GM12891 (cell line): ENCODE data around the gene EVA1A.

ENCODE experiments used
- DNase-seq: peaks from one replicate; pipeline ENCODE4 v3.0.0; 2011; ENCODE audit warnings: low spot score; ENCODE audit not compliant: insufficient read length
- FAIRE-seq: peaks from 2 replicates; lab custom pipeline; 2011; peaks lifted over from hg19 to GRCh38; lab: Jason Lieb, UNC
- PAX5 ChIP-seq: IDR thresholded peaks from 2 replicates; pipeline ENCODE4 v1.6.1; 2011; ENCODE audit warnings: low read length, moderate library complexity, mild to moderate bottlenecking; ENCODE audit not compliant: insufficient read depth, severe bottlenecking
- POLR2A ChIP-seq: IDR thresholded peaks from 2 replicates; pipeline ENCODE4 v1.6.1; 2011; ENCODE audit warnings: low read depth, low read length, control low read depth
- POLR2AphosphoS5 ChIP-seq: IDR thresholded peaks from 2 replicates; pipeline ENCODE4 v1.6.1; 2011; ENCODE audit warnings: low read depth, low read length, control low read depth
- POU2F2 ChIP-seq: IDR thresholded peaks from 2 replicates; pipeline ENCODE4 v1.6.1; 2011; ENCODE audit warnings: low read depth, mild to moderate bottlenecking, control low read depth, low read length, moderate library complexity
- SPI1 ChIP-seq: IDR thresholded peaks from 2 replicates; pipeline ENCODE4 v1.6.1; 2011; ENCODE audit warnings: low read depth, low read length, control low read depth
- TAF1 ChIP-seq: IDR thresholded peaks from 2 replicates; pipeline ENCODE4 v1.6.1; 2011; ENCODE audit warnings: low read depth, low read length, control low read depth

EVA1A gene

DNA sequence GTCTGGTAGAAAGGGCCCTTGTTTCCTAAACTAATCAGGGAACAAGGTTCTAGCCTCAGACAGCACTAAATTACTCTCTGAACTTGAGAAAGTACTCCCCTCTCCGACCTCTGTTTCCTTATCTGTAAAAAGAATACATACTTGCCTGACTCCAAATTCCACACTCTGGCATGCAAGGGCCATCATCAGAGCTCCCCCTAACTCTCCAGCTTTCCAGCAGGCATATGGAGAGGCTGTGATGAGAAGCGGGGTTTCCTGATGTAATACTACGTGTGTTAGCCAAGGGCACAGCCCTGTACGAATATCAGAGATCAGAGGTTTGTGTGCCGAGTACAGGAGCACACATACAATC is 1.8 kb upstream of the EVA1A start:
- TF ChIP-seq POLR2AphosphoS5 (no peak), PAX5 (no peak), SPI1 (no peak), POU2F2 (no peak)
- no peak for DNase-seq
- no peak for FAIRE-seq

DNA sequence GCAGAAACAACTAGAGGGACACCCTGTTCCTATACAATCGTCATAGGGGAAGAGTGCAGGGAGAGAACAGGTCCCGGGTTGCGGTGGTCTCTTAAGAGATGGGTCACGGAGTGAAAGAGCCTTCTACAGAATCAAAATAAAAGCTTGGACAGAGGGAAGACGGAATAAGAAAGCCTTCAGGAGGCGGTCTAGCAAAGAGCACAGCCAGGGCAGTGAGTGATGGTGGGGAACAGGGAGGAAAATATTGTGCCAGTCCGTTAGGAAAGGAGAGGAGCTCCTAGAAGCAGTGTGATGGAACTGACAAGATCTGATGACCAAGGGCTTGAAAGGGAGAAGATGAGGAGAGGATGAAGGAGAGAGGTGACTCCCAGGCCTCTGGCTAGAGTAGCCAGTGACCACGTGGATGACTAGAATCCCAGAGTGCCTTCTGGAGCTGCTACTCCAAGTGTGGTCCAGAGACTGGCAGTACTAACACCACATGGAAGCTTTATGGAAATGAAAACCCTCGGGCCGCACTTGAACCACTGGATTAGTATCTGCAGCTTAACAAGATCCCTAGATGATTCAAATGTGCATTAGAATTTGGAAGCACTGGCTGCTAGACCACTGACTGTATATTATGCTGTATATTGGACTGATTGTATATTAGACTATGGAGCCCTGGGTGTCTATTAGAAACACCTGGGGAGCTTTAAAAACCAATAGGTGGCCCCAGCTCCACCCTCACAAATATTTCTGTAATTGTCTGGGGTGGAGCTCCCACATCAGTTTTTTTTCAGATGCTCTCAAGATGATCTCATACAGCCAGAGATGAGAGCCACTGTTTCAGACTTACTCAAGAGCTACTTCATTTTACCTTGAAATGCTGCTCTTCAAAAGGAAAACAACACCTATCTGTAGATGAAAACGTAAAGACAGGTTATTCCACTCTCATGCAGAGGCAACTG is 1.1 kb upstream of the EVA1A start:
- DNase-seq, result no peak
- FAIRE-seq, result no peak
- TF ChIP-seq PAX5 (no peak), POLR2A (no peak), SPI1 (no peak), POU2F2 (no peak), POLR2AphosphoS5 (no peak), TAF1 (no peak)

DNA sequence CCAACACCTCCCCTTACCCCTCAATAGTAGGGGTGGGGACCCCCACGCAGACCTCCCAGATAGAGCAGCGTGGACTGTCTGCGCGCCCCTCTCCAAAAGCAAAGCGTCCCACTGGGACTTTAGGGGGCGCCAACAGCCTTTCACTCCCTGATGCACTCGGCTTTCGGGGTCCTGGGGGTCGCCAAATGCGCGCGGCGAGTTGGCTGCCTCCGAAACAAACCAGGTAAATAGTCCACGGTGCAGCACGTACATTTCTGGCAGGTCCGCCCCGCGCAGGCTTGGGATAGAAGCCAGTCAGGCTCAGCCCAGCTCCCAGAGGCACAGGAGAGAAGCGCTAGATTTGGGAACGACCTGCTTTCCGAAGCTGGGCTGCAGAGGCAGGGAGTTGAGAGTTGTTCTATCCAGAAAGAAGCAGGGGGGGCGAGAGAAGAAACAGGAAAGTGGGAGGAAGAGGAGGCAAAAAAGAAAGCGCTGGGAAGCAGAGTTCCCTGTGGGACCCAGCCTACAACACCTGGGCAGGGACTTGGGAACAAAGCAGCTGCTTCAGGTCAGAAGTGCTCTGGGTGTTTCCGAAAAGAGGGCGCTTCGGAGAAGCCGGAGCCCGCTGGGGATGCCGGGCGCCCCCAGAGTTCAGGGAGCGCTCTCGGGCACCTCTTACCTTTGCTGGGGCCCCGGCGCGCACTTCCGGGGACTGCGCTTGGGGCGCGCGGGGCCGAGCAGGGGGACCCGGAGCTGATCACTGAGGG is 544 bp downstream of the EVA1A start:
- no peak for TF ChIP-seq SPI1
- no peak for TF ChIP-seq POLR2A
- no peak for TF ChIP-seq PAX5
- TF ChIP-seq POU2F2, result no peak
- no peak for TF ChIP-seq TAF1
- TF ChIP-seq POLR2AphosphoS5, result no peak
- DNase-seq, result peak; percentile 26
- no peak for FAIRE-seq

DNA sequence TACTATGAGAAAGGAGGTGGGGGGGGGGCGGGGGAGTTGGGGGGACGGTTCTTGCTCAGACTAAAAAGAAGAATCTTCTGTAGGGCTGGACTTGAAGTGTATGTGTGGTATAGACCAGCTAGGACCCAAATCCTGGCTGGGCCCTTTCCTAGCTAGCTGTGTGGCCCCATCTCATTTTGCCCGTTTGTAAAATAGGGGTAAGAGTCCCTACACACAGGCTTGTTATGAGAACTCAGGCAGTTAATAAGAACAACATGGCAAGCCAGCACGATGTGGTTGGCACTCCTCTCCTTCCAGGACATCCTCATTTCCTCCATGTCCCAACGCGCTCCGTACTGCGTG is 1.1 kb downstream of the EVA1A start:
- DNase-seq (no peak), FAIRE-seq (no peak)
- no peak for TF ChIP-seq TAF1
- no peak for TF ChIP-seq POU2F2
- TF ChIP-seq PAX5, result no peak

DNA sequence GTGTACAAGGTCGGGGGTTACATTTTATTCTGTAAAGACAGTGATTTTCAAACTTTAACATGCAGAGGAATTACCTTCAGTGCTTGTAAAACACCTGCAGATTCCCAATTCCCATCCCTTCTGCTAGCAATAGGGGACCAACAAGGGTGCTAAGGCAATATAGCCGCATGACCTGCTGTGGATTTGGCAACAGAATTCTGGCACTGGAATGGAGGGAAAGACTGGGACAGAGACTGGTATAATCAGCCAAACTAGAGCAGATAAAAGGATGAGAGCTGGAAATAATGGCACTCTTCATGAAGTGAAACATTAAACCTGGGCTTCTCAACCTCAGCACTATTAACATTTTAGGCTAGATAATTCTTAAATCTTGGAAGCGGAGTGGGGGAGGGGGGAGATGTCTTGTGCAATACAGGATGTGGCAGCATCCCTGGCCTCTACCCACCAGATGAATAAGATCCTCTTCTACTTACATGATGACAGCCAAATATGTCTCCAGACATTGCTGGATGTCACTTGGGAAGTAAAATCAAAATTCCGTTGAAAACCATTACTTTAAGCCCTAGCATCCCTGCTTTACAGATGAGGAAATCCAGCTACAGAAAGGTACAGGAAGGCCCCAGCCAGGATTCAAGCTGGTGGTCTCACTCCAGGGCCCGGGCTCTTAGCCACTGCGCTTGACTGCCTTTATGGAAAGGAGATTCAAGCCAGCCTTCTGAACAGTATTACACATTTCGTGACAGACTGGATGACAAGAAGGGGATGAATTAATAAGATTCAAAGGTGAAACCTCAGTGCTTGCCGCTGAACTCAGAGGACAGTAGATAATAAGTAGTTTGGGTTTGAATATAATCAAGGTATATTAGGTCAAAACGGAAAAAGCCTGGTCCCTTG is 1.7 kb downstream of the EVA1A start:
- TF ChIP-seq POLR2AphosphoS5, result no peak
- no peak for TF ChIP-seq TAF1
- TF ChIP-seq POU2F2, result no peak
- no peak for TF ChIP-seq SPI1
- TF ChIP-seq PAX5, result no peak
- no peak for TF ChIP-seq POLR2A
- FAIRE-seq (no peak), DNase-seq (no peak)

DNA sequence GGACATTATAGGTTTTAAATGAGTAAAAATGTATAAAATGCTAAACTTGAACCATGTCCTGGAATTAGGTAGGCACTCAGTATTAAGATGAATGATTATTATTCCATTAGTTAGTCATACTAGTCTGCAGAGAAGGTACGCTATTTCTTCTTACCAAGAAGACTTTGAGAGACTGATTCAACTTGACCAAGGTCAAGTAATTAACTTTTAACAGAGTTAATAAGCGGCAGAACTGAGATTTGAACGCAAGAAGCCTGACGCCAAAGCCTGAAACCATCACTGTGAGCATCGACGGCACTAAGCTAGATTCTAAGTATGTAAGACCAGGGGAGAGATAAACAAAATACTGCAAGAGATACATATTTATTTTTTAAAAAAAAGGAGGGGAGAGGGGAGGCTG is 2.6 kb downstream of the EVA1A start:
- FAIRE-seq (no peak), DNase-seq (no peak)
- no peak for TF ChIP-seq TAF1
- TF ChIP-seq POLR2AphosphoS5, result no peak

DNA sequence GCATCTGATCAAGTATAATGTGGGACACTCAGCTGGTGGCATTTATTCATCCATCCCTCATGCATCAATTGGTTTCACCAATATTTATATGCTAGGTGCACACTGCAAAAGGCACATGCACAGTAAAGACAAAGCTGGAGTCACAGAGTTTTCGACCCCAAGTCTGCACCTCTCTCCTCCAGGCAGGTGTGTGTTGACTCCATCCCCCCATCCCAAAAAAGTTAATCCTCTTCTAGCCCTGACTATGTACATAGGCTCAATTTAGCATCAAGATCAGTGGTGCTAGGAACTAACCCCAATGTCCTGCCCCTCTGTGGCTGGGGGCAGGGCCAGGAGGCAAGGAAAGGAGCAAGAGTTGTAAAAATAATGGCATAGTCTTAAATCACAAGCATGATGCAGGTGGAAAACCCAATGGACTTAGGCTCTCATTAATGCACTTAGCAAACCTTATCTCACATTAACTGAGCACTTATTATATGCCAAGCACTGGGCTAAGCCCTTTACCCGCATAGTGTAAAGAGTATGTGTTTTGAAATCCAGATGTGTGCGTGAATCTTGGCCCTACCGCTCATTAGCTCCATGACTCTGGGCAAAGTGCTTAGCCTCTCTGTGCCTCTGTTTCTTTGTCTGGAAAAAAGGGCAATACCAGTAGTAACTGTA is 3.1 kb downstream of the EVA1A start:
- DNase-seq (no peak), FAIRE-seq (no peak)
- TF ChIP-seq PAX5 (no peak), POLR2A (no peak), SPI1 (no peak), TAF1 (no peak), POU2F2 (no peak)

DNA sequence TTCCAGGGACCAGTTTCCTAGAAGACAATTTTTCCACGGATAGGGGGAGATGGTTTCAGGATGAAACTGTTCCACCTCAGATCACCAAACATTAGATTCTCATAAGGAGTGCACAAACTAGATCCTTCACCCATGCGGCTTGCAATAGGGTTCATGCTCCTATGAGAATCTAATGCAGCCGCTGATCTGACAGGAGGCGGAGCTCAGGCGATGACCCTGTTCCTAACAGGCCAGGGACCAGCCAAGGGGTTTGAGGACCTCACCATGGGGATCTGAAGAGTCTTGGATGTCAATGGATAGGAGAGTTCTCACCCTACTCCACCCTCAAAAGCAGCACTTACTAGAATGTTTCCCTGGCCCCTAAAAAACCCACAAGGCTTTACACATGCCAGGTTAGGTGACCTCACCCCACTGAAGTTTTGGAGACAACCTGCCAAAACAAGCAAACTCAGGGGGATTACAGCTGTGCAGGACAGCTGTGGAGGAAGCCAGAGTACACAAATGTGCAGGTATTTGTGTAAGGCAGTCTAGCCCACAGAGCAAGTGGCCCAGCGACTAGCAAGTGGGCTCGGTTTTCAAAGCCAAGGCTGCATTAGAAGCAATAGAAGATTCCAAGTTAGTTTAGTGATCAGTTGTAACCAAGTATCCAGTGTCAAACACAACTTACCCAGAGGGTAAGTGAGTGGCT is 3.9 kb downstream of the EVA1A start:
- FAIRE-seq (no peak), DNase-seq (no peak)
- TF ChIP-seq POU2F2 (no peak), SPI1 (no peak), TAF1 (no peak), PAX5 (no peak), POLR2AphosphoS5 (no peak), POLR2A (no peak)
